HT1080 (cell line): ENCODE data around the gene PHKA1. TPM values are rescaled to one million over a fixed set of nuclear protein-coding genes. Genes with fewer than 3 reads are reported as not detected.
"Not testable (repeated sequence)": the region's sequence is repeated elsewhere in the genome, so short reads cannot be mapped to it uniquely, and the experiment has no call there.

Experiments
- DNase-seq: peaks from one replicate; pipeline ENCODE4 v3.0.0-alpha.2; 2015; ENCODE audit warnings: low read depth
- total RNA-seq: library from RNA; depleted of rRNA; stranded (reverse); fragments of >200 nt; shearing (Covaris generic); gene quantifications from 2 replicates; pipeline ENCODE4 v1.2.3, GENCODE V29; 2014

PHKA1 gene
- total RNA-seq, 1 experiment from 2014 or later: 8.3 TPM

DNA sequence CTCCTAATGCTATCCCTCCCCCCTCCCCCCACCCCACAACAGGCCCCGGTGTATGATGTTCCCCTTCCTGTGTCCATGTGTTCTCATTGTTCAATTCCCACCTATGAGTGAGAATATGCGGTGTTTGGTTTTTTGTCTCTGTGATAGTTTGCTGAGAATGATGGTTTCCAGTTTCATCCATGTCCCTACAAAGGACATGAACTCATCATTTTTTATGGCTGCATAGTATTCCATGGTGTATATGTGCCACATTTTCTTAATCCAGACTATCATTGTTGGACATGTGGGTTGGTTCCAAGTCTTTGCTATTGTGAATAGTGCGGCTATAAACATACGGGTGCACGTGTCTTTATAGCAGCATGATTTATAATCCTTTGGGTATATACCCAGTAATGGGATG is 44.6 kb downstream of the PHKA1 start:
- not testable (repeated sequence) for DNase-seq

DNA sequence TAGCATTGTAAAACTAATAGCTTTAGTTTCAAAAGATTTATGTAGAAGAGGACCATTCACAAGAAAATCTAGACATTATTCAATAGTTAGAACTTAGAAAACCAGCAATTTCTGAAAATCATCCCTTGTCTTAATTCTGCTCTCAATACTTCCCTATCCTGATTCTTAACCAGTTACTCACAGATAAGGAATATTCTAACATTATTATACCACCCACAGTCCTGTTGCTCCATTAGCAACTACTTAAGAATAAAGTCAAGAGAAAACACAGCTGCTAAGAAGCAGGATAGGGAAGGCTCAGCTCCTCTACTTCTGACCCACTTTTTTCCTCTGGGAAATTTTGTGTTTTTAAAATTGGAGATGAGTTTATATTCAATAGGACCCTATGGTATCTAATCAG is 47.7 kb downstream of the PHKA1 start:
- no peak for DNase-seq

GRCh38 chrX:72663737-72664136 is 50.4 kb downstream of the PHKA1 start:
- DNase-seq: no peak

DNA sequence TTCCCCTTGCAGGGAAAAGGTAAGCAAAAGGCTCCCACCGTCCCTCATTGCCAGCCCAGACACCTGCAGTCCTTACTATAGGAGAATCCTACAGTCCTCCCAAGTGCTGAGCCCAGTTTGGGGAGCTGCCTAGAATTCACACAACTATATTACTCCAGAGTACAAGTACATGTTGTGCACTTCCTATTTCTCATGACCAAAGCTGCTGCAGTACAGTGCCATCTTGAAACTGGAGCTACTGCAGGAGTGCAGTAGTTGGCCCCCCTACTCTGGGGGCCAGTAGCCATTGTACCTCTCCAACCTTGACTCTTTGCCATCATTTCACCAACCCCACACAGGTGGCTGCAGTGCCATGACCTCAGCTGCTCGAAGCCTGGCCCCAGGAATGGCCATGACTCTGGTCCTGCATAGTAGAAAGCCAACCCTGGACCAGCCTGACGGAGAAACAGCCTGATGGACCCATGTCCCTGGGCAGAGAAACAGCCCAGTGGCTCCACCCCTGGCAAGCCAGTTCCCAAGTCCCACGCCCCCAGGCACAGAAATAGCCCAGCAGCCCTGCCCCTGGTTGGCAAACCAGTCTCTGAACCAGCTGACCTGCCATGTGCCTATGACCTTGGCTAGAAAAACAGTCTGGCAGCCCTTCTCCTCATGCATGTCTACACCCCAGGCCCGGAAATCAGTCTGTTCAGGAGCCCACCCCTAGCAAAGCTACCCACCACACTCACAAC is 51.9 kb downstream of the PHKA1 start:
- no peak for DNase-seq

GRCh38 chrX:72659723-72660122 is 54.4 kb downstream of the PHKA1 start:
- no peak for DNase-seq

DNA sequence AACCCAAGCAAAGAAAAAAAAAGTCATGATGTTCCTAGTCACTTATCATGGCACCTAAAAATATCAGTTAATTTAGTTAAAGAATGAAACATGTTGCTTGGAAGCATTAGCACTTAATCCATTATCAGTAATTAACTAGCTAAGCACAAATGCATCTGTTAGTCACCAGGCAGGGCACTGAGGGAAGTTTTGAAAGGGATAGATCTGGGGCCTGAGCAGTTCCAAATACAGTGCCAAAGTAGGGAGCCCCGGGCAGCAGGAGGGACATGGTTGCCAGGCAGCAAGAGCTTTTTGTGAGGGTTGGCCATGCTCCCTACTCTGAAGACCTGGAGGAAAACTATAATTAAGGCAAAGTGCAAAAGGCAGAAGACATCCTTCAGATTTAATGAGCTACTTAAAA is 62.0 kb downstream of the PHKA1 start:
- no peak for DNase-seq

GRCh38 chrX:72644946-72645345 is 69.2 kb downstream of the PHKA1 start:
- DNase-seq: no peak

DNA sequence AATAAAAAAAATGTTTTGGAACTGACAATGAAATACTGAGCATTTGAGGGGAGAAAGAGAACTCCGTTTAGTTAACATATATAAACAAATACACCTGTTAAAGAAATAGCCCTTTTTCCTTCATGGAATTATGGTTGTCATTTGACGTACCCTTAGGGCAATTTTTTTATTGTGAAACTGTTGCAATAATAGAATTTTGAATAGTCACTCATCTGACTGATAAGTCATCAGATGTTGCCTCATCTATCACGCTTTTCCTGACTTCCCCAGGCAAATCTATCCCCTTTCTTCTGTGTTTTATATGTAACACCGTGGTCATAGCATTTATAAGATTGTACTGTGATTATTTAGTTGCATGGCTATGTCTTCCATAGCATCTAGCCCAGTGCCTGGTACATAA is 72.5 kb downstream of the PHKA1 start:
- no peak for DNase-seq

GRCh38 chrX:72635930-72636329 is 78.2 kb downstream of the PHKA1 start:
- DNase-seq: no peak

GRCh38 chrX:72634331-72634730 is 79.8 kb downstream of the PHKA1 start:
- no peak for DNase-seq

DNA sequence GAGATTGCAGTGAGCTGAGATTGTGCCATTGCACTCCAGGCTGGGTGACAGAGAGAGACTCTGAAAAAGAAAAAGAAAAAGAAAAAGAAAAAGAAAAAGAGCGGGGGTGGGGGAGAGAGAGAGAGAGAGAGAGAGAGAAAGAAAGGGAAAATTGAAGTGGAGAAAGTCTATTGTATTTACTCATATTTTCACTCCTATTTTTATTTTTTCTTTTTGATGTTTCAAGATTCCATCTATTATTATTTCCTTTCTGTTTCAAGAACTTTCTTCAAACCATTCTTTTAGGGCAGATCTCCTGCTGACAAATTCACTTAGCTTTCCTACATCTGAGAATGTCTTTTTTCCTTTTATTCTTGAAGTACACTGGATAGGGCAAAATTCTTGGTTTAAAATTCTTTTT is 83.9 kb downstream of the PHKA1 start:
- DNase-seq: no peak

- no peak for DNase-seq
Measured at GRCh38 chrX:72624194-72624593, 89.9 kb downstream of the PHKA1 start.

DNA sequence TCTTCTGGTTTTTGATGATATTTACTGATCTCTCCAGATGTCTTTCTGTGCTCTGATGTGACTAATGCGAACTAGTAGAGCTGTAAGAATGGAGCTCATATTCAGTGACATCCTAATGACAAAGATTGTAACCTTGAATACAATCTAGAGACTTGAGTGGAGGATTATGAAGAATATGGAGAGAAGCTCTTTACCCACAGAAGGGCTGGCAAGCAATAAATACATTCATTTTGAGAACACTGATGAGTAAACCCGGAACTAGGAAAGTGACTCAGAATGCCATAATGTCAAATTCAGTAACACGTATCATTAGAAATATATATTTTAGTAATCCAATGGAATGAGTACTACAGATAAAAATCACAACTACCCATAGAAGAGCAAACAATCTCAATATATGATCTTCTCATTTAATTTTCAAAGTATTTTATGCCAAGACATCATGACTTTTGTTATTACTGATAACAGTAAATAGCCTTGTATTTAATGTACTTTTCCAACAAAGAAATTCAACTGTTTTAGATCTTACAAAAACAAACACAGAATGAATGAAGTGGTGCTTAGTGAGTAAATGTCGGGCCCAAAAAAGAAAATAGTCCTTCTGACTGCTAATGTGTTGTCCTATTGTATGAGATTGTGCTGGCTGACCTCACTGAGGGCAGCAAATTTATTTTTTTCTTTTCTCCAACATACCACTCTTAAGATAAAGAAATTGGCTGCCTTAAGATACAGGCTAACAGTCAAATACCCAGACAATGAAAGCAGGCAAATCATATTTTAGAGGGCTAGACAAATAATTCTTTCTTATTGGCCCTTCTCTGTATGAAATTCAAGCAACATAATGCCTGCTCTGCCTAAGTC is 92.3 kb downstream of the PHKA1 start:
- DNase-seq: peak; percentile 62

- DNase-seq: peak; percentile 10
Measured at GRCh38 chrX:72621163-72621562, 92.9 kb downstream of the PHKA1 start.

DNA sequence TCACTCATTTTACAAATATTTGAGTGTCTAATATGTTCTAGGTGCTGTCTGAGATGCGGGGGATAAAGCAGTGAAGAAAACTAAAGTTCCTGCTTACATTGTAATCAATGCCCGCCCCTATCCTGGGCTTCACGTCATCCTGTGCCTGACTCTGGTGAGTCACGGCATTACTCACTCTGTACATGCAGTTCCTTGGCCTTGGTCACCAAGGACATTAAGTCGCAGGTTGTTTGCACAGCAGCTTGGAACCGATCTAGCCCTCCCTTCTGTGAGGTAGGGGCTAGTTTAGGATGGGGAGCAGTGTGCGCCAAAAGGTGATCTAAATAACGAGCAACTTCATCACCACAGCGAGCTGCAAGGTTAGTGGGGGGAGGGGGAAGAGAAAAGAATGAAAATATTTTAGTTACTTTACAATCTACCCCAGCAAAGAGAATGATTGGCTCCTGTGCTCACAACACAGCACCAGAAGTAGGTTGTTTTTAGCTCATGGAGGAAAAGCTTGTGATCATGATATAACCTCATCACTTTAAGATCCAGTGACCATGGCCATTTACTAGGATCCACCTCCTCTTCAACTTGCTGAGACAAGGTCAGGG is 93.5 kb downstream of the PHKA1 start:
- DNase-seq: peak; percentile 81

DNA sequence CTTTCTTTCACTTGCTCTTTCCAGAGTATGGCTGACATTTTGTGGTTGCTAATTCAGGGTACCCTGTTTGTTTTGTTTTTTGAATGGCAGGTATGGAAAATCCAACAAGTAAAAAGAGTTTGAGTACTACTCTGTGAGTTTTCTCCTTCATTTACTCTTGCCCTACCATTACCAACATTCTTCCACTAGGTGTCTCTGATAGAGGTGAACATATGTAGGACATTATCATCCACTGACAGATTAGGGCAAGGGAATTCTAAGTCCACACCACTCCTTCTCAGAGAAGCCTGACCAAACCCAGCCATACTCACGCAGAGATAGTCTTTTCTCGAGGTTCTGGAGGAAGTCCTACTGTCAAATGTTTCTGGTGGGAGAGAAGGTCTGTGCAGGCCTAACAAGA is 104.8 kb downstream of the PHKA1 start:
- peak; percentile 1 for DNase-seq

- DNase-seq: no peak
Measured at GRCh38 chrX:72604705-72605104, 109.4 kb downstream of the PHKA1 start.

DNA sequence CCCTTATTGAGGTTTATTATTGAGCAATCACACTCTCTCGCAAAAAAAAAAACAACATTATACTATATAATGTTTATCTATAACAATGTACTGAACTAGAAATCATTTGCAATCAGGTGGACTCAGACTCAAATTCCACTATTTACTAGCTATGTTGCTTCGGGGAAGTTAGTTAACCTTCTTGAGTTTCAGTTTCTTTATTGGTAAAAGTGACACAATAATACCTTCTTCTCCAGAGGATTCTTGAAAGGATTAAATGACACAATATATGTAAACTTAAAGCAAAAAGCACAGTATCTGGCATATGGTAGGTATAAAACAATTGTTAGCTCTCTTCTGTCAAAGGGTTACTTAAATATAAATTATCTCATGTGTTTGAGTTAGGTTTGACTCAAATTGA is 110.0 kb downstream of the PHKA1 start:
- DNase-seq: no peak

GRCh38 chrX:72591038-72591437 is 123.1 kb downstream of the PHKA1 start:
- DNase-seq: not testable (repeated sequence)

DNA sequence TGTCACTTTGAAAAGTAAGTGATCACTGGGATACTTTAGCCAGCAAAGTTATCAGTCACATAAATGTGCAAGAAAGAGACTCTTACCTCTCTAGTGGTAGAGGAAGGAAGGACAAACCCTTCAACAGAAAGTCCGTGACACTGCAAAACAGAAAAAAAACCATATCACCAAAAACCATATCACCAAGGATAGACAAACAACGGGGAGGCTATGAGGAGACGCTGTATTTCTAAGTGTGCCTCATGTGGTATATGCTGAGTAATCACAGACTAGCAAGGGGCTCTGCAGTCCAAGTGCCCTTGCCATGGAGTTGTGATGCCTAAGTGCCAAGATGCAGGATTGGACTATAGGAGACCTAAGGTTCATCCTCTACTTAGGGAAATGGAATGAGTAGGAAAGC is 129.9 kb downstream of the PHKA1 start:
- no peak for DNase-seq

DNA sequence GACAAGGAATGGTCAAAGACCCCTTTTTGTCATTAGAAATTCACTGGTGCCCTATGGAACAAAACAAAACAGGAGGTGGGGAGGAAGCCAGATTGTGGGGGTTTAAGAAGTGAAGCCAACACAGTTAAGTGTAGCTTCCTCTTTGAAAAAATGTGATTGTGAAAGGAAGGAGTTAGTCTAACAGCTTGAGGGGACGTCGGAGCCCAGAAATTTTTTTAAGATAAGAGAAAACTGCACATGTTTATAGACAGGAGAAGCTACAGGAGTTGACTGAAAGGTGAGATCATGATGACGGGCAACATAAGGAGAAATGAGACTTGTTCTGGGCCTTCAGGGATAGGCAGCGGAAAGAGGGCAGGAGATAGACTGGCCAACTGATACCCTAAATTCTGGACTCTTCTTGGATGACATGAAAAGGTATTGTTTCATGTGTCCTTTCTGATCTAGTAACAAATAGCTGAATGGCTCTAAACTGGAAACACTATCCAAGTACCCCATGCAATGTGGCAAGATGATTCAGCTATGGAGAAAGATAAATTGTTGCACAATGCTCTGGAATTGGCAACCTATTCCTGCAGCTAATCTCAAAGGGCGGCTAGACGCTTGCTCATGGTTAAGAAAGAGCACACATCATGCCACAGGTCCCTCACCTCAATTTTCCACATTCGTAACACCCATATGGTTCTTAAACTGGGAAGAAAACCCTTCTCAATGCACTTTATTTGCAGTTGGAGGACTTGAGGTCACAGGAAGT is 137.8 kb downstream of the PHKA1 start:
- peak; percentile 63 for DNase-seq

GRCh38 chrX:72573158-72573511 is 141.0 kb downstream of the PHKA1 start:
- no peak for DNase-seq
